HG03342 (cell line): ENCODE data around the gene DSC1.

ENCODE experiments used
- ATAC-seq: cut with Tn5 transposase; IDR thresholded peaks from one replicate; pipeline ENCODE4 v1.9.1; 2021; ENCODE audit warnings: mild to moderate bottlenecking, moderate library complexity; ENCODE audit not compliant: unreplicated experiment

Gene DSC1

DNA sequence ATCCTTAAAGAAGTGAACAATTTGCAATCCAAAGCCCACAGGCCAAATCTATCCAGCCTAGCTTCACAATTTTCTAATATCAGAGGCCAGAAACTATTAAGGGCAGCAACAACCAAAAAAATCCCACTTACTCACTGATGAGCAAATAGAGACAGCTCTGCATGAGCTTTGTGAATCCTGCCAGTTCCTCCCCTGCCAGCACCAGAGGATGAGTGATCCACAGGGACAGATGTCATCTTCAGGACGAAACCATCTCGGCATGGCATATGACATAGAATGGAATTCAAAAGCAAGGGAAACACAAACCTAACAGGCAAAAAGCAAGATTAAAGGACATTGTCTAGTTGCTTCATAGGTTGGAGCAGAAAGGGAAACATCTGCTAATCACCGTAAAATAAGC, 58.2 kb downstream of the DSC1 start:
- ATAC-seq = no peak

DNA sequence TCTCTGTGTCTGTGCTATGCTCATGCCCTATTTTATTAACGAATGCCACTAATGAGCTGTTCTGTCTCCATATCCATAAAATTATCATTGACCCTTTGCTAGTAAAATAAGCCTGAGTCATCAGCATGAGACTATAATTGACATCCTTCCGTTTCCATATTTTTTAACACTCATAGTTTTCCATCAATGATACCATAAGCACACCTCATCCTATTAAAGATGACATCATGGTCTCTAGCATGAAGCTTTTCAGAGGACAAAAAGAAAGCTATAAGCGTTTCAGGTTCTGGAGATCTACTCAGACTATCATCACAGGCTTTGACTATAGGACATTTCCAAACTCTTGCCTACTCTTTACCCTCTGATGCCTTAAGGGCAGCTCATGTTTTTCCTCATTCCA, 59.2 kb downstream of the DSC1 start:
- no peak for ATAC-seq

DNA sequence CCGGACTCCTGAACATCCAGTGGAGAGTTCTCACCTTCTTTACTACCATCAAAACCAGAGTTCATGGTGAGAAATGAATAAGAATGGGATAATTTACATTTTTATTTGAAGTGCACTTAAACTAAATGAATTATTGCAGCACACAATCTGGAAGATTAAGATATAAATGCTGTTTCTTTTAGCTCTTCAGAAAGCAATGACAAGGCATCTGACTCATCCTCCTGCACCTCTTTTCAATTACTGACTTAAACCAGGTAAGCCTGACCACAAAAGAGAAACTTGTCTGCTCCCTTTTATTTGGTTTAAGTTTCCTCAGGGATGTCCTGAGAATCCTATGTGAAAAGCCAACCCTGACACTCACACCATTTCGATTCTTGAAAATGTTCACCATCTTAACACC, 59.7 kb downstream of the DSC1 start:
- no peak for ATAC-seq

DNA sequence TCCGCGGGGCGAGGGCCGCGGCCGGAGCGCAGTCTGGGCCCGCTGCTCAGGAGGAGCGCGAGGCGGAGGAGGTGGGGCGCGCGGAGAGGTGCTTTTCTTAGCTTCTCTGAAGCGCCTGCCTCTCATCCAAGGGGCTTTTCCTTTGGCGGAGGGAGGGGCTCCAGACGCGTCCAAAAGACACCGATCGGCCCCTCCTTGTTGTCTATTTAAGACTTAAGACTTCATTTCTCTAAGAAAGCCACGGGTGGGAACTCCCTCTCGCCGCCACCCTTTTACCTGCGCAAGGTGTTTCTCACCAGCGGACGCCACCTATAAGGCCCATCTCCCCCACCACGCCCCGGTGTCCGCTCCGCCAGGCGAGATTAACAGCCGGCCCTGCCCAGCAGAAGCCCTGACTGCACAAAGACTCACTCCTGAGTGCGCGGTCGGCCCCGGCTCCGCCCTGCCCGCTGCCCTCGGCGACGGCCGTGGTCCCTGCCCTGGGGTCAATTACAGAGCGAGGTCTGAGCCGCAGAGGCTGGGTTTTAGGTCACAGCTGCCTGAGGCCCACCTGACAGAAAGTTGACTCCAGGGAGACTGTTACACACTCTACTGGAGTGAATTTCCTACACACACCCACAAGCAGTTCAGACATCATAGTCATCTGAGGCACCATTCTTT, 60.5 kb downstream of the DSC1 start, which contains the start of gene DSC2:
DSC2 (minus strand) TSS at position 397 of the 660 bp plus-strand sequence. CDS start 450 bp downstream, outside the sequence.
- no peak for ATAC-seq

DNA sequence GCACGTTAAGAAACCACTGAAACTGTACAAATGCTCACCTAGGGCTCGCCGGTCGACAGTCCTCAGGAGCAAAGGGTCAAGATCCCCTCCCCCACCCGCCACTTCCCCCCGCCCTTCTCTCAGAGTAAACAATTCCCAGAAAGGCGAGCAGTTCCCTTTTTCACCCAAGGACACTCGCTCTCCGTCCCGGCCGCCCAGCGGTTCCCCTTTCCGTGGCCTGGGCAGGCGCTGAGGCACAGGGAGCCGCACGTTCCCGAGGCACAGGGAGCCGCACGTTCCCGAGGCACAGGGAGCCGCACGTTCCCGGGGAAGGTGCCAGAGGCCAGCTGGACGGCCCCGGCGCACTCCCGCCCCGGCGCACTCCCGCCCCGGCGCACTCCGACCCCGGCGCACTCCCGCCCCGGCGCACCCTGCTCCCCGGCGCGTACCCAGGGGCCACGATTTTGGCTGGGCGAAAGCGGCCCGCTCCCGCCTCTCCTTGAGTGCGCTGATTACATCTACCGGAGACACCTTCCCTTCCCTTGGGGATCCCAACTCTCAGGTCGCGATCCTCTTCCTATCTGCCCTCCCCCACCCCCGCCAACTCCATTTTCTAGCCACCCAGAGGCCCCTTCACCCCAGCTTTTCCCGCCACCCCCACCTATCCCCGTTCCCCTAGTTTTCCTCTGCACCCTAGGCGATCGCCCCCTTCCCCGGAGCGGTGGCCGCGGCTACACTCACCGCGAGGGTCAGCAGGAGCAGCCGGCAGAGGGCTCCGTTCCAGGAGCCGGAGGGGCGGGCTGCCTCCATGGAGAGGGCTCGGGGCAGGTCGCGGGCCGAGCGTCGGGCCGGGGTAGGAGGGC, 61.3 kb downstream of the DSC1 start:
- ATAC-seq = no peak

DNA sequence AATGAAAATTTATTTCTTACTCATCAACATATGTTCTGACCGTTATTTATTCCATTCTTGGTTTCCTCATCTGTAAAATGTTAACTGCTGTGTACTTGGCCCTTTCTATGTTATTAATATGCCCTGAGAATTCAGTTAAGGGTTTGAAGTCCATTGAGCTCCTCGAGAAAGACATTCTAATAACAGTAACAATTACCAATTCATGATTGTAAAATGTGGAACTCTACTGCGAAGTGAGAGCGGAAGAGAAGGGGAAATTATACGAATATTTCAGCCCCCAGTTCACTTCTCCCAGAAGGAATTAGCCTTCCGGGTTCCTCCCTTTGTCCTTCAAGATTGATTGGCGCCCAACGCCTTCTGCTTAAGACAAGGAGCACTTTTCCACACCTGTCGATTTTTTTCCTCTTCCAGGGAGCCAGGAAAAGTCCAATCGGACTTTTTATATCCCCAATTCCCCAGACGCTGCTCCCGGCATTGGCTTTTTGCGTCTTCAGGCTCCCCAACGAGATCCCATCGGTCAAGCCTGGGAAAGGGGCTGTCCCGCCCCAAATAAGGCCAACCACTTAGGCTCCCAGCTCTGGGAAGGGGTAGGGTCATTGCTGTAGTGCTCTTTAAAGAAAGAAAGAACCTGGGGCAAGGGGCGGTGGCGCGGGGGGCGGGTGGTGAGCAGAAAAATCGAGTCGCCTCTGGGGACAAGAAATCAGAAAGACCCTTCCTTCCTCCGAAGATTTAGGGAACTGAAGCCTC, 62.0 kb downstream of the DSC1 start:
- ATAC-seq = no peak

DNA sequence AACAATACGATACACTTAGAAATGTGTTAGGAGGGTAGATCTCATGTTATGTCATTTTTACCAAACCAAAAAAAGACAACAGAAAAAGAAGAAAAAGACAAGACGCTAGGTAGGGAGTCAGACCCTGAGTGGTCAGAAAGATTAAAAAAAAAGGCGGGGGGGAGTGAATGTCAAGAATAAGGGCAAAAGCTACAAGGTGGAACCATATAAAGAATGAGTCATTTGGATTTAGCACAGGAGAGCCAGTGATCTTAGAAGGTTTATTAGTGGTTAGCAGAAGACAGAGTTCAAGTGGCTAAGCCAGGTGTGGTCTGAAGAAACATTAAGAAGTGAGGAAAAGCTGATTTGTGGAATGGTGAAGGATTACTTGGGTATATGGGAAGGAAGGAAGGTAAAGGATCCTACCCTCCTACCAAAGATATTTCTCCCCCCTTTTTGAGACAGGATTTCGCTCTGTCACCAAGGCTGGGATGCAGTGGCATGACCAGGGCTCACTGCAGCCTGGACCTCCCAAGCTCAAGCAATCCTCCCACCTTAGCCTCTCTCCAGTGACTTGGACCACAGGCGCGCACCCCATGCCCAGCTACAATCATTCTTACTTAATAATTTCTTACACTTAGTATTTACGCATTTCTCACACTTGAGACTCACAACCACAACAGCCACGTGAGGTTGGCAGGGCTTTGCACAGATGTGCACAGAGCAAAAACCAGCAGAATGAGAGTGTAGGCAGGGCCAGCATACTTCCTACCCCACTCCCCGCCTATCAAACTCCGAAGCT, 63.0 kb downstream of the DSC1 start:
- ATAC-seq = no peak

DNA sequence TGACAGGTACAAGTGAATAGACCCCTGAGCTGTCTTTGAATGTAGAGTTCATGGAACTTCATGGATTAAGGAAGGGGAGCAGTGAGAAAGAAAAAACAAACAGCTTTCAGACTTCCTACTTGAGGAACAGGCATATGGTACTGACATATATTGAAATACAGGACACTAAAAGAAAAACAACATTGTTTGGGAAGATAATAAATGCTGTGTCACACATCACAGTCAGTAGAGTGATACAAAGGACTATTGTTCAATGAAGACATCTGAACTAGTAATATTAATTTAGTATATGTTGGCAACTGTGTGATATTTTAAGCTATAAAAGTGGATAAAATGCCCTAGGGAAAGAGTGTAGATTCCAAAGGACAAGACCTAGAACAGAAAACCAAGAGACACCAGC, 63.8 kb downstream of the DSC1 start:
- ATAC-seq = no peak

DNA sequence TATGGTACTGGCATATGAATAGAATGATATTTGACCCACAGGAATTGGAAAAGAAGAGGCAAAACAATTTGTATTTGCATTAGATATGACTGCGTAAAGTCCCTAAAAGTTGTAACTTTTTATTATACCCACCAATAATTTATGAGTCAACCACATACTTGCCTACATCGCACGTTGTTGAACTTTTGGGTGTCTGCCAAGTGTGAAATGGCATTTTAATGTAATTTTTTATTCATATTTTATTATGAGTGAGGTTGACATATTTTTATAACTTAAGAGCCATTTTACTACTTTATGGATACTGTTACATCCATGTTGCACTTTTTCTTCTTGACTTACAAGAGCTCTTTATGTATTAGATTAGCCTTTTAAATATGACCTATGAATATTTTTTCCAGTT, 65.0 kb downstream of the DSC1 start:
- no peak for ATAC-seq

DNA sequence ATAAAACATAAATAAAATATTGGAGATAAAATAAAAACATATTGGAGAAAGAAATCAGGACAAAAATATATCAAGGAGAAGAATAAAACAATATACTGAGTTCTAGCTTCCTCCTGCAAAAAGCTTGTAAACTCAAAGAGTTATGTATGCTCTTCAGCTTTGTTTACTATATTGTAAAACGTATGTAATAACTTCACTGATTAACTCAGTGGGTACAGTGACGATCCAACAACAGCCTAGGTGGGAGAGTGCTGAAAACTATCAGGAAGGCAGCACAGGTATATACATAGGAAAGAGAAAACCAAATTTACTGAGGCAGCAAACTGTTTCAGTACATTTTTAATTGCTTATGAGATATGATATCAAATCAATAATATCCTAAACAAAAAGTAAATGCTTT, 68.8 kb downstream of the DSC1 start:
- no peak for ATAC-seq

DNA sequence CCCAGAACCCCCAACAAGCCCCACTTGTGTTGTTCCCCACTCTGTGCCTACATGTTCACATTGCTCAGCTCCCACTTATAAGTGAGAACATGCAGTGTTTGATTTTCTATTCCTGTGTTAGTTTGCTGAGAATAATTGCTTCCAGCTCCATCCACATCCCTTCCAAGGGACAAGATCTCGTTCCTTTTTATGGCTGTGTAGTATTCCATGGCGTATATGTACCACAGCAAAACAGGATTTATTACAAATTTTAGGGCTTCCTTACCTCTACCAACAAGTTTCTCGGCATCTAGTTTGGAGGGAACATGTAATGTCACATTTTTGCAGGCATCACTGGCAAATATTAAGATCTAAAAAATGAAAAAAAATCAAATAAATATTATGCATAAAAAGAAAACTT, 69.4 kb downstream of the DSC1 start:
- ATAC-seq = no peak

DNA sequence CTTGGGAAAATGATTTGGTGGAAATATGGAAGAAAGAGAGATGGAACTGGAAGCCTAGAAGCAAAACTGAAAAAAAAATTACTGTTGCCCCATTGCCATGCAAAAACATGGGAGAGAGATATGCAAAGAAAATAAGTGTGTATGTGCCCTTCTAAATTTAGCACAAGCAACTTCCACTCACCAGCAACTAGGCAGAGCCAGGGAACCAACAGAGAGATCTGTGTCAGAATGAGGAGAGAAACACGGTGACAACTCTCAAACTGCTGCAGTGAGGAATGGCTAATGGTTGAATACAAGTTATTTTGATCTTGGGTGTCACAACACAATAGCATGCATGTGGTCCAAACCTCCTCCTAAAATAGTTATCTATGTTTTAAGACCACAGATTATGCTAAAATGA, 71.3 kb downstream of the DSC1 start:
- ATAC-seq = no peak

DNA sequence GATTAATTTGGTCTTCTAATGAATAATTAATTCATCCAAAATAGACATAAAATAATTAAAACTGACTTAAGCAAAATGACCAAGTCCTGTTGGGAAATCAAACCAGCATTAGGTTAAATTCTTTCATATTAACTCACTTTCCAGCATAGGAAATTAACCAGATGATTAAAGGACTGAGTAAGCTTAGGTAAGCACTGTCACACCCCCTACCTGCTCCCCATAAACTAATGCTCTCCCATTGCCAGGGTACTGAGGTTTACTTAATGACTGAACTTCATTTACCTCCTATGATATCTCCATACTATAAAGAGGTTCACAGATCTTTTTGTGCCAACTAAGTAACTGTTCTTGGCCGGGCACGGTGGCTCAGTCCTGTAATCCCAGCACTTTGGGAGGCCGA, 74.1 kb downstream of the DSC1 start:
- no peak for ATAC-seq

DNA sequence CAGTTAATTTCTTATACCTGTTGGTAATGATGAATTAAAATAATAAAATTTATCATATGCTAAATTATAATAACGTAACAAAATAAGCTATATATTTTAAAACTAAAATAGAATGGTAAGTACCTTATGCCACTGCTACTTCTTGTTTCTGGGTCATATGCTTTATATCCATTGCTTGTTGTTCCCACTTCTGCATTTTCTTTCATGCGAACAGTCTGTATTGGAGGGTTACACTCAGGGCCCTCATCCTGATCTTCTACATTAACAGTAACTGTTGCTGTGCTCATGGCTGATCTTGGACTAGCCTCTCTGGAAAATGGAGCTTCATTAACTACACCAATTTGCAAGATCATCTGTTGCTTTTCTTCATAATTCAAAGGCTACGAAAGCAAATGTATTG, 82.7 kb downstream of the DSC1 start:
- ATAC-seq = no peak
